ENCODE data around the gene NPPB. TPM values are rescaled to one million over a fixed set of nuclear protein-coding genes. Genes with fewer than 3 reads are reported as not detected.
"Not testable (repeated sequence)": the region's sequence is repeated elsewhere in the genome, so short reads cannot be mapped to it uniquely, and the experiment has no call there.

The NPPB gene
- total RNA-seq, 4 donors from 2014 or later: not detected

- Histone ChIP-seq H3K36me3 (no peaks in the 10 kb centered on the region), H3K27ac (no peak overlapping the region), H3K4me3 (no peak overlapping the region), H3K9me3 (no peaks in the 10 kb centered on the region), H3K27me3 (no peaks in the 10 kb centered on the region), H3K4me1 (no peaks in the 10 kb centered on the region)
- no peak for DNase-seq
- TF ChIP-seq POLR2A (IDR thresholded peaks at IDR 0.05): no peak
- no peak for TF ChIP-seq CTCF (IDR thresholded peaks at IDR 0.05 in 4 of 5, conservative IDR thresholded peaks at IDR 0.05 in 1 of 5)
- no peak for ATAC-seq
- intact Hi-C loops (cut with DNase I; ENCODE audit: low total_unique reads) (loop anchor here (5.0 kb wide), 1 partner anchor 168 kb away; the partner anchor contains the start of gene AGTRAP), in situ Hi-C loops (cut with MboI; ENCODE audit: low sequenced_read_pairs in 4 of 4) (loop anchor here in 1 of 4 donors (5.0 kb wide), 1 partner anchor 63 kb away; no protein-coding TSS in a partner anchor)
Measured at GRCh38 chr1:11904978-11905377, 46.2 kb upstream of the NPPB start.

- H3K27me3 ChIP-seq; ATAC-seq; H3K9me3 ChIP-seq; H3K36me3 ChIP-seq; H3K4me3 ChIP-seq; H3K4me1 ChIP-seq; intact Hi-C loops (cut with DNase I; ENCODE audit: low total_unique reads); H3K27ac ChIP-seq; DNase-seq: not testable (repeated sequence)
- in situ Hi-C loops (cut with MboI; ENCODE audit: low sequenced_read_pairs in 4 of 4): loop anchor here in 1 of 4 donors (5.0 kb wide), 1 partner anchor 62 kb away; no protein-coding TSS in a partner anchor
Measured at GRCh38 chr1:11904156-11904555, 45.4 kb upstream of the NPPB start.

- TF ChIP-seq CTCF (IDR thresholded peaks at IDR 0.05 in 4 of 5, conservative IDR thresholded peaks at IDR 0.05 in 1 of 5): no peak
- H3K4me1 ChIP-seq: no peaks in the 10 kb centered on the region
- in situ Hi-C loops (cut with MboI; ENCODE audit: low sequenced_read_pairs in 4 of 4) (loop anchor here in 1 of 4 donors (5.0 kb wide), 1 partner anchor 61 kb away; no protein-coding TSS in a partner anchor), intact Hi-C loops (cut with DNase I; ENCODE audit: low total_unique reads) (no loop called here)
- ATAC-seq (no peak), DNase-seq (no peak)
- no peak overlapping the region for H3K27ac ChIP-seq
- no peak overlapping the region for H3K4me3 ChIP-seq
- no peaks in the 10 kb centered on the region for H3K36me3 ChIP-seq
- H3K27me3 ChIP-seq: peaks cover 8 to 14% (median 12%) of the 10 kb centered on the region in 3 donors
- H3K9me3 ChIP-seq: no peaks in the 10 kb centered on the region
Measured at GRCh38 chr1:11903210-11903609, 44.5 kb upstream of the NPPB start.

- intact Hi-C loops (cut with DNase I; ENCODE audit: low total_unique reads); H3K4me1 ChIP-seq; DNase-seq; H3K4me3 ChIP-seq; H3K9me3 ChIP-seq; H3K36me3 ChIP-seq; H3K27ac ChIP-seq: not testable (repeated sequence)
- ATAC-seq: peak; percentile 50 to 73
- in situ Hi-C loops (cut with MboI; ENCODE audit: low sequenced_read_pairs in 4 of 4): loop anchor here in 1 of 4 donors (5.0 kb wide), 1 partner anchor 59 kb away; no protein-coding TSS in a partner anchor
- H3K27me3 ChIP-seq: peaks cover 18 to 24% (median 18%) of the 10 kb centered on the region in 3 donors
Measured at GRCh38 chr1:11901446-11901845, 42.7 kb upstream of the NPPB start.

- Histone ChIP-seq H3K4me3 (no peak overlapping the region), H3K27ac (no peak overlapping the region), H3K9me3 (no peaks in the 10 kb centered on the region), H3K36me3 (no peaks in the 10 kb centered on the region), H3K4me1 (no peaks in the 10 kb centered on the region), H3K27me3 (peaks cover 18 to 28% (median 24%) of the 10 kb centered on the region in 3 donors)
- no peak for DNase-seq
- in situ Hi-C loops (cut with MboI; ENCODE audit: low sequenced_read_pairs in 4 of 4): loop anchor here in 3 of 4 donors (5.0 to 10.0 kb wide), 2 partner anchors 54 to 57 kb away; partner anchors contain the start of gene NPPA (in 2 of the 3)
- intact Hi-C loops (cut with DNase I; ENCODE audit: low total_unique reads): no loop called here
- ATAC-seq: no peak
- TF ChIP-seq POLR2A (IDR thresholded peaks at IDR 0.05) (no peak), CTCF (IDR thresholded peaks at IDR 0.05 in 4 of 5, conservative IDR thresholded peaks at IDR 0.05 in 1 of 5) (no peak)
Measured at GRCh38 chr1:11898831-11899467, 40.2 kb upstream of the NPPB start.
